Endothelial cell of umbilical vein (primary cell): Measurements from ENCODE around the gene TSPEAR. TPM values are rescaled to one million over a fixed set of nuclear protein-coding genes. Genes with fewer than 3 reads are reported as not detected.

Experiments
- BruUV-seq: library from RNA; stranded (reverse); fragments of 400-500 nt; replicated peaks from 2 replicates; lab custom pipeline; 2021; lab: Mats Ljungman, UMichigan
- CTCF ChIA-PET: fragments of 300-600, 350-600 bp; sonication (Branson Sonifier 250); formaldehyde crosslinking; loops from one replicate; lab custom pipeline; 2021; ENCODE audit warnings: antibody characterized with exemption, inconsistent platforms; lab: Charles Lee
- POLR2A ChIA-PET: fragments of 300-600, 350-600 bp; sonication (Branson Sonifier 250); formaldehyde crosslinking; loops from one replicate; lab custom pipeline; 2021; ENCODE audit warnings: antibody characterized with exemption, inconsistent platforms; lab: Charles Lee
- DNase-seq: peaks from one replicate; pipeline ENCODE4 v3.0.0-alpha.2; 2011; ENCODE audit warnings: low read depth, low spot score
- FAIRE-seq: peaks from 2 replicates; lab custom pipeline; 2011; peaks lifted over from hg19 to GRCh38; lab: Jason Lieb, UNC
- H2AFZ ChIP-seq: 2 replicates; pipeline ENCODE4 v1.6.0; 2012; ENCODE audit warnings: low read depth, low read length, control low read depth, inconsistent platforms
- H3K27ac ChIP-seq: 2 replicates; pipeline ENCODE4 v1.5.1; 2011; ENCODE audit warnings: low read depth, mild to moderate bottlenecking, control low read depth, low read length, moderate library complexity; ENCODE audit not compliant: insufficient read depth
- H3K27me3 ChIP-seq, 2 experiments: 2 replicates each; pipeline versions ENCODE4 v1.6.0 to v1.6.1; 2011; ENCODE audit warnings: low read length in 2 of 2, mixed read lengths in 1 of 2; ENCODE audit not compliant: control insufficient read depth in 2 of 2, insufficient read depth in 2 of 2
- H3K36me3 ChIP-seq, 2 experiments: 2 replicates in 1 of 2; 3 replicates in 1 of 2; pipeline ENCODE4 v1.5.1; 2011; ENCODE audit warnings: low read length in 2 of 2, mild to moderate bottlenecking in 1 of 2, moderate library complexity in 1 of 2; ENCODE audit not compliant: control insufficient read depth in 2 of 2, insufficient read depth in 2 of 2; ENCODE audit errors: extremely low read depth in 1 of 2
- H3K4me1 ChIP-seq: 3 replicates; pipeline ENCODE4 v1.5.1; 2011; ENCODE audit warnings: mild to moderate bottlenecking, low read length; ENCODE audit not compliant: control insufficient read depth, insufficient read depth; ENCODE audit errors: extremely low read depth
- H3K4me2 ChIP-seq: 2 replicates; pipeline ENCODE4 v1.6.1; 2011; ENCODE audit warnings: low read length, control low read depth, mixed read lengths; ENCODE audit not compliant: insufficient read depth
- H3K4me3 ChIP-seq, 3 experiments: fragments of 200-600 bp in 1 of 3; sonication (generic), shearing (Covaris generic) in 1 of 3; replicated peaks in 1 of 3; 2 replicates each; pipeline ENCODE4 v1.5.1; 2011 to 2016; ENCODE audit warnings: control low read depth in 3 of 3, low read length in 3 of 3, mild to moderate bottlenecking in 2 of 3, inconsistent platforms in 1 of 3, low read depth in 1 of 3, moderate library complexity in 1 of 3; ENCODE audit not compliant: insufficient read depth in 1 of 3
- H3K79me2 ChIP-seq: 2 replicates; pipeline ENCODE4 v1.6.0; 2012; ENCODE audit warnings: low read length, inconsistent platforms; ENCODE audit not compliant: control insufficient read depth, insufficient read depth
- H3K9ac ChIP-seq: replicated peaks from 2 replicates; pipeline ENCODE3; 2011; ENCODE audit warnings: low read length, control low read depth; ENCODE audit not compliant: insufficient read depth; ENCODE audit errors: extremely low read depth
- H3K9me1 ChIP-seq: replicated peaks from 3 replicates; pipeline ENCODE4 v1.6.0; 2011; ENCODE audit warnings: mild to moderate bottlenecking, low read length; ENCODE audit not compliant: control insufficient read depth, insufficient read depth; ENCODE audit errors: extremely low read depth
- H3K9me3 ChIP-seq: replicated peaks from 2 replicates; pipeline ENCODE4 v1.5.1; 2012; ENCODE audit warnings: low read length, inconsistent platforms; ENCODE audit not compliant: control insufficient read depth, insufficient read depth
- H4K20me1 ChIP-seq: replicated peaks from 2 replicates; pipeline ENCODE3; 2011; ENCODE audit warnings: mild to moderate bottlenecking, low read length; ENCODE audit not compliant: control insufficient read depth, insufficient read depth; ENCODE audit errors: extremely low read depth
- CTCF ChIP-seq, 2 donors: IDR thresholded peaks; 1 replicate in 1 of 2; 2 replicates in 1 of 2; pipeline ENCODE4 v1.5.1; 2011; ENCODE audit warnings: low read length in 2 of 2, mild to moderate bottlenecking in 2 of 2, moderate library complexity in 2 of 2, control low read depth in 1 of 2, inconsistent platforms in 1 of 2, low read depth in 1 of 2; ENCODE audit not compliant: insufficient read depth in 1 of 2; ENCODE audit errors: extremely low read depth in 1 of 2
- EZH2 ChIP-seq: IDR thresholded peaks from 2 replicates; pipeline ENCODE4 v1.6.1; 2012; ENCODE audit warnings: borderline replicate concordance, low read depth, mild to moderate bottlenecking, moderate library complexity, low read length, inconsistent platforms; ENCODE audit not compliant: severe bottlenecking
- FOS ChIP-seq: IDR thresholded peaks from 2 replicates; pipeline ENCODE4 v1.6.1; 2011; ENCODE audit warnings: mild to moderate bottlenecking, low read length, moderate library complexity, borderline replicate concordance; ENCODE audit not compliant: insufficient read depth
- GATA2 ChIP-seq: IDR thresholded peaks from 2 replicates; pipeline ENCODE4 v1.7.0; 2011; ENCODE audit warnings: low read depth, mild to moderate bottlenecking, moderate library complexity, mixed read lengths, low read length; ENCODE audit not compliant: insufficient read length, insufficient read depth
- JUN ChIP-seq: IDR thresholded peaks from 2 replicates; pipeline ENCODE4 v1.6.1; 2011; ENCODE audit warnings: borderline replicate concordance, low read depth; ENCODE audit not compliant: insufficient read length, insufficient read depth
- MAX ChIP-seq: IDR thresholded peaks from 2 replicates; pipeline ENCODE4 v1.6.1; 2011; ENCODE audit not compliant: insufficient read depth, insufficient read length
- MYC ChIP-seq: IDR thresholded peaks from one replicate; pipeline ENCODE4 v1.6.1; 2011; ENCODE audit warnings: mild to moderate bottlenecking, low read depth, low read length
- POLR2A ChIP-seq: IDR thresholded peaks from 2 replicates; pipeline ENCODE4 v1.6.1; 2012; ENCODE audit warnings: low read depth, mild to moderate bottlenecking, control low read depth, low read length
- POLR2AphosphoS5 ChIP-seq: IDR thresholded peaks from 2 replicates; pipeline ENCODE4 v1.6.1; 2012; ENCODE audit warnings: low read depth, mild to moderate bottlenecking, control low read depth, low read length, moderate library complexity; ENCODE audit not compliant: insufficient read depth
- dilution Hi-C: fragments of 300-500 bp; cut with MboI; formaldehyde crosslinking; loops from one replicate; pipeline ENCODE4 v1.15.0; 2019; ENCODE audit warnings: low sequenced_read_pairs; ENCODE audit not compliant: extremely low pct_ligation_motif_present
- intact Hi-C: fragments of 100-400 bp; cut with micrococcal nuclease; formaldehyde crosslinking; loops from one replicate; pipeline ENCODE4 v1.10.0; 2022
- polyA plus RNA-seq, 4 experiments: library from polyadenylated mRNA; depleted of rRNA in 3 of 4; stranded (reverse) in 3 of 4; unstranded in 1 of 4; fragments of >200 nt; gene quantifications; 2 replicates each; pipeline versions ENCODE4 v1.2.1 to v1.2.3, GENCODE V29; 2011 to 2012; ENCODE audit warnings: missing spikeins in 1 of 4
- total RNA-seq: library from RNA; stranded (reverse); gene quantifications from 2 replicates; pipeline ENCODE4 v1.2.3, GENCODE V29; 2021

The TSPEAR gene
- total and polyA plus RNA-seq, 2 donors (not counting 3 experiments of a cell fraction or from before 2014, with no cell fraction given): 0.01 TPM; not detected in 1

- DNase-seq (no peak), FAIRE-seq (no peak)
- Histone ChIP-seq H3K9ac (no peak overlapping the region), H3K36me3 (no peaks in the 10 kb centered on the region), H3K9me1 (no peaks in the 10 kb centered on the region), H3K27ac (no peak overlapping the region), H4K20me1 (no peaks in the 10 kb centered on the region), H3K4me1 (no peaks in the 10 kb centered on the region), H3K4me2 (no peak overlapping the region), H3K9me3 (no peaks in the 10 kb centered on the region), H2AFZ (no peak overlapping the region), H3K4me3 (no peak overlapping the region), H3K79me2 (no peaks in the 10 kb centered on the region), H3K27me3 (no peaks in the 10 kb centered on the region)
- no peak for TF ChIP-seq CTCF (IDR thresholded peaks at IDR 0.05; ENCODE audit: extremely low read depth in 1 of 2, insufficient read depth in 1 of 2, low read depth in 1 of 2, low read length in 2 of 2)
- TF ChIP-seq FOS: no peak
- no peak for TF ChIP-seq JUN
- TF ChIP-seq MAX: no peak
- no peak for TF ChIP-seq GATA2
- TF ChIP-seq EZH2: no peak
- no peak for TF ChIP-seq POLR2AphosphoS5
- TF ChIP-seq POLR2A: no peak
- no peak for TF ChIP-seq MYC
- intact Hi-C loops (no loop called here), dilution Hi-C loops (no loop called here)
- no TSS peak for BruUV-seq
- ChIA-PET CTCF (no interaction called here), POLR2A (no interaction called here)
Measured at GRCh38 chr21:44463724-44464123, 247.6 kb downstream of the TSPEAR start.
